GM21737 (cell line): ENCODE results near the gene C4BPA.

Experiments used
- ATAC-seq: cut with Tn5 transposase; IDR thresholded peaks from one replicate; pipeline ENCODE4 v1.9.1; 2021; ENCODE audit warnings: mild to moderate bottlenecking, moderate library complexity; ENCODE audit not compliant: unreplicated experiment

Gene C4BPA

DNA sequence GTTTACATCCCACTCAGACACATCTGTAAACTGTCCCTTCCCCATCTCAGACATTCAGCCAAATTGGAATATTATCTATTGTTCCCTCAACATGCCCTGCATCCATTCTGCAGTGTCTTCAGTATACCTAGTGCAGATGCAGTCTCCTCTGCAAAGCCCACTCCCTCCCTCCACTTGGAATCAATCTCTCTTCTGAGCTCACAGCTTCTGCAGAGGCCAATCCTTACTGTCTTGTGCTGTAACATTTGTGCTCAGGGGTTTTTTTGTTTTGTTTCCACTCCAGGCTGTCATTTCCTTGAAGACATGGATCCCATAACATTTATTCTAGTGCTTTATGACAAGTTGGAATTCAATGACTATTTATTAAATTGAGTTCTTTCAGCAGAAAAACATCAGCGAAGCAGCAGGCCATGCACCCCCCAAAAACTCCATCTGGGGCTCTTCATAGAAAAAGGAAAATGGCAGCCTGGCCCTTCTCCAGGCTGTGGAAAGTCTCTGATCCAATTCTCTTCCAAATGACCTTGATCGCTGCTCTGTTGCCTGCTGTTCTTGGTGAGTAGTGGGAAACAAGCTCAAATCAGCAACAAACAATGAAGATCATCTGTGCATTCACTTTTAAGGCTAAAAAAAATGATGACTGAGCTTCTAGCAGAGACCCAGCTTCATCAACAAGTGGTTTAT, 8.7 kb downstream of the C4BPA start:
- no peak for ATAC-seq

GRCh38 chr1:207115269-207115668, 11.2 kb downstream of the C4BPA start:
- ATAC-seq: no peak

DNA sequence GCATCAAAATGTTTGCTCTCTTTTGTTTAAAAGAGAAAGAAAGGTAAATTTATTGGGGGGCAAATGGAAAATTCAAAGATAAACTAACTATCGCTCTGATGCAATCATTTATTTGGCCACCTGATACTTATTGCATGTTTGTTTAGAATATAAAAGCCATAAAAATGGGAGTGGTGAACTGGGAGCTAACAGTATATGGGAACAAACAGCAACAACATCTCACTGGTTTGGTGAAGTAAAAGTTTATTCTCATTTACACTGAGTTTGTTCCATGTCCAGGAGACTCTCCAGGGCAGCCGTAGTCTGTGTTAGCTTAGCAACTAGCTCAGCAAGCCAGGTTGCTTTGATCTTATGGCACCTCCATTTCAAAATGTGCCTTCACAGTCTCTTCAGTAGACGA, 20.4 kb downstream of the C4BPA start:
- no peak for ATAC-seq

DNA sequence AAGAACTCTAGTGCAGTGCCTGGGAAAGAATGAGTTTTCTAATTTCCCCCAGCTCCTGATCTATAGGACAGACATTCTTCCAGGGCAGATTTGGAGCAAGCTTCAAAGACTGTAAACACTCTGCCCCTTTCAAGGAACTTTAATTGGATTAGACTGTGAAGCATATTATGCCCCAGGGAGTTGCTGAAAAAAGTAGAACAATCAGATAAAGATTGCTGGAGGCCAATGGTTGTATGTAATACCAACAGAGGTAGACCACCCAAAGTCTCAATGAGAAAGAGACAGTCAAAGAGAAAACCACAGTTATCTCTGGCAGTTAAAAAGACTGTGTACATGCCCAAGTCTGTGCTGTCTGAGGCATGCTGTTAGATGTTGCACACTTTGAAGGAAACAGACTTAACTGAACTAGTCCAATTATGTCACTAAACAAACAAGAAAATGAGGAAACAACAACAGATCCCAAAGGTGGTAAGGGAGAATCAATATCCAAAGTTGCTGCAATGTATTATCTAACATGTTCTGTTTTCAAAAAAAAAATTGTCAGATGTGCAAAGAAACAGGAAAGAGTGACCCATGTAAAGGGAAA, 24.4 kb downstream of the C4BPA start:
- ATAC-seq: no peak

- no peak for ATAC-seq
Observed at GRCh38 chr1:207129053-207129452, 25.0 kb downstream of the C4BPA start.

GRCh38 chr1:207130252-207131036, 26.4 kb downstream of the C4BPA start:
- no peak for ATAC-seq

- no peak for ATAC-seq
Observed at GRCh38 chr1:207131163-207131562, 27.1 kb downstream of the C4BPA start.

DNA sequence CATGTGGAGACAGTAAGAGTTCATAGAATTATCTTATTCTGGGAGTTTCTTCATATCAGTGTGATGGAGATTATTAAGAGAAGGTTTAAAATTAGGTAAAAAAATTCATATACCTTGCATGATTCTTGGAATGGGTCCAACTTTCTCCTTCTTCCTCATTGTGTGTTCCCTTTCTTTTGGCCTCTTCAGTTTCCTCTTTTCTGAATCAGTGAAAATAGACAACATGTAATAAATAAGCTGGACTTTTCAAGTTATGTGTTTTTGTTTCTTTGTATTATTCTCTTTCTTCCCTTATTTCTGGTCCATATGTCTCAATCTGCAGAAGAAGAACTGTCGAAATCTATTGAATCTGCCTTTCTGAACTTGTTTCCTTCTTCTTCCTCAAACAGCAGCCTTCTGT, 30.5 kb downstream of the C4BPA start:
- ATAC-seq: no peak

- ATAC-seq: no peak
Observed at GRCh38 chr1:207139616-207140015, 35.6 kb downstream of the C4BPA start.

GRCh38 chr1:207140536-207140935, 36.5 kb downstream of the C4BPA start:
- no peak for ATAC-seq

- ATAC-seq: no peak
Observed at GRCh38 chr1:207145401-207146058, 41.5 kb downstream of the C4BPA start.

DNA sequence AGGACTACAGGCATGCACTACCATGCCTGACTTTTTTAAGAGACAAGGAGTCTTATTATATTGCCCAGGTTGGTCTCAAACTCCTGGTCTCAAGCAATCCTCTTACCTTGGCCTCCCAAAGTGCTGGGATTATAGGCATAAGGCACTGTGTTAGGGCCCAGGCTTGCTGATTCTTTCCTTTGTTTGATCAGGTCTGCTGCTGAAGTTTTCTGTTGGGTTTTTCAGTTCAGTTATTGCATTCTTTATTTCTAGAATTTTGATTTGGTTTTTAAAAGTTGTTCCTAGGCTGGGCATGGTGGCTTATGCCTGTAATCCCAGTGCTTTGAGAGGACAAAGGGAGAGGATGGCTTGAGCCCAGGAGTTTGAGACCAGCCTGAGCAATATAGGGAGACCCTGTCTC, 47.9 kb downstream of the C4BPA start:
- no peak for ATAC-seq

DNA sequence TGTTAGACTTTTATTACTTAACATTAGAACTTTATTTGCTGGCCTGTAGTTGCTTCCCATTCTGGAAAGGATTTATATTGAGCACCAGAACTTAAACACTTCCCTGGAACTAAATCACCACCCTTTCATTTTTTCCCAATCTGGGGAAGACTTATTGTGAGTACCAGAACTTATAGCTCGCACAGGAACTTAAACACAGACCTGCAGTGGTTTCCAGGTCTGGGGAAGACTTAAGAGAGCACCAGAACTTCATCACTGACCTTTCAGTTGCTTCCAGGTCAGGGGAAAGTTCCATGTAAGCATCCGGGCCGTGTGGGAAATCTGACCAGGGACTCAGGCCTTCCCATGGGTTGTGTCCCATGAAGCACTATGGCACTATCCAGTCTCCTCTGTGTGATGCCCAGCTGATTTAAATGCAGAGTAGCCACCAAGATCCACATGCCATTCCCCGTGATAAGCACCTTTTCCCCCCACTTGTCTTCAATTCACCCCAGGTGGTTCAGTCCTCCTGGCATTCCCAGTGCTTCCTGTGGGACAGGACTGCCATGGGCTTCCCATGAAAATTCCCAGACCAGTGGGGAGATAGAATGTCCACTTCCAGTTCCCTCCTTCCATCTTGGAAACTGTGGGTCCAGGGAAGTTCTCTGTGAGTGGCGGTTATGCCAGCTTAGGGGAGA, 48.9 kb downstream of the C4BPA start:
- ATAC-seq: no peak

- ATAC-seq: no peak
Observed at GRCh38 chr1:207155028-207155427, 51.0 kb downstream of the C4BPA start.

DNA sequence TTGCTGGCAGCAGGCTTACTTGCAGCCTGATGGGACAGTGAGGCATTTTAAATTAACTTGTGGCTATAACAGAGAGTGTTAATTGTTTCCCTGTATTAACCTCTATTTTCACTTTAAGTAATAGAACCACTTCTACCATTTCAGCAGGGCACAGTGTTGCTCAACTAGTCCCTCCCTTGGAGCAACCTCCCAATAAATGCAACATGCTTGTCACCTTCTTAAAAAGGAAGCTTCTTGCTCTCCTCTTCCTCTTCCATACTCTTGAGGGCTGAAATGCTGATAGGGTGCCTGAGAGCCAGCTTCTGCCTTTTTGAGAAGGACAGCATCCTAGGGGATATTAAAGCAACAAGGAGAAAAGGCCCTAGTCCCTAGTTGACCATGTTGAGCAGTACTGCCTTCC, 52.1 kb downstream of the C4BPA start:
- no peak for ATAC-seq

DNA sequence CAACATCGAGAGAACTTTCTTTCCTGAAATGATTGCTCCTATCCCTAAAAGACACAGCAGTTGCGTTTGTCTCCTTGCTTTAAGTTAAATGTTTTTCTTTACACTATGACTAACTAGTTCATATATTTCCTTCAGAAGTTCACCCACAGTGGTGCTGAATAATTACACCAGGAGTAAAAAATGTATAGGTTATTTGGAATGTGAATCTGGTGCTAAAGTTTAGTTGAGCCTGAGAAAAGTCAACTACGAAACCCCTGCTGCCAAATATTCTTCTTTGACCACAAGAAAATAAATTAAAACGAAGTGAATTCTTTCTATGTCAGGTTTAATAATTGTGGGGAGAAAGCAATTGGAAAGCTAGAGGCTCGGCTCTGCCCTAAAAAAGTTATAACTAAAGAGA, 52.8 kb downstream of the C4BPA start:
- ATAC-seq: no peak

GRCh38 chr1:207164086-207164485, 60.1 kb downstream of the C4BPA start:
- no peak for ATAC-seq

- ATAC-seq: no peak
Observed at GRCh38 chr1:207172321-207172720, 68.3 kb downstream of the C4BPA start.

DNA sequence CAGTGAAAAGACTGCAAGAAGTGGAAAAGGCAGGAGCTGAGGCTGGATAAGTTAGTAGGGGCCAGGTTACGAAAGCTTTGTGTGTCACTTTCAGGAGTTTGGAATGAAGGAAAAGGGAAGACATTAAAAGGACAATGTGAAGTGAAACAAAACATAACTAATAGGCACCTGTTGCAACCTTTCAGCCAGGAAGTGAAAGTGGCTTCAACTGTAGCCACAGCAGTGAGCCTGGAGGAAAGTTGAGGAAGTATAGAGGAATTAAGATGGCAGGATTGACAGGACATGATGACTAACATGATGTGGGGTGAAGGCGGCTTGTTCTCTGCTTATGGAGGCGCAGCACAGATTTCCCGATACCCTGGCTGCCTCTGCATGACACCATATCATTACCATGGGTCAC, 68.9 kb downstream of the C4BPA start:
- no peak for ATAC-seq

DNA sequence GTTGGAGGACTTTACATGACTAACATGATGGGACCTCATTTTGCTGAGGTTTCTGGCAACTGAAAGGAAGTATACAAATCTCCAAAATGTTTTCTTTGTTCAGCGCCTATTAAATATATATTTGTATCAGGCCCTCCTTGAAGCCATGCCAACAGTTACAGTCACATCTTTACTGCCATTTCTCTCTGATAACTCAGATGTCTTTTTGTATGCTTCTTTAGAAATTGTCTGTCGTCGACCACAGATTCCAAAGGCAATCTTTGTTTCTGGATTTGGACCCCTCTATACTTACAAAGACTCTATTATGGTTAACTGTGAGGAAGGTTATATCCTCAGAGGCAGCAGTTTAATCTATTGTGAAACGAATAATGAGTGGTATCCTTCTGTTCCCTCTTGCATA, 69.4 kb downstream of the C4BPA start:
- no peak for ATAC-seq

GRCh38 chr1:207174913-207175312, 70.9 kb downstream of the C4BPA start:
- ATAC-seq: no peak
